GM12873 (cell line): ENCODE results near the gene ST3GAL3.

ENCODE experiments used
- TF ChIP-seq, protein P1 (sequence below): IDR thresholded peaks from 2 replicates; pipeline ENCODE4 v1.5.1; 2012; ENCODE audit warnings: low read depth, mild to moderate bottlenecking, moderate library complexity, low read length, control low read depth; ENCODE audit not compliant: insufficient read depth; ENCODE audit errors: missing control alignments

The ST3GAL3 gene

GRCh38 chr1:43669878-43670277 lies 37.5 kb upstream of the ST3GAL3 start:
- TF ChIP-seq, protein P1, sequence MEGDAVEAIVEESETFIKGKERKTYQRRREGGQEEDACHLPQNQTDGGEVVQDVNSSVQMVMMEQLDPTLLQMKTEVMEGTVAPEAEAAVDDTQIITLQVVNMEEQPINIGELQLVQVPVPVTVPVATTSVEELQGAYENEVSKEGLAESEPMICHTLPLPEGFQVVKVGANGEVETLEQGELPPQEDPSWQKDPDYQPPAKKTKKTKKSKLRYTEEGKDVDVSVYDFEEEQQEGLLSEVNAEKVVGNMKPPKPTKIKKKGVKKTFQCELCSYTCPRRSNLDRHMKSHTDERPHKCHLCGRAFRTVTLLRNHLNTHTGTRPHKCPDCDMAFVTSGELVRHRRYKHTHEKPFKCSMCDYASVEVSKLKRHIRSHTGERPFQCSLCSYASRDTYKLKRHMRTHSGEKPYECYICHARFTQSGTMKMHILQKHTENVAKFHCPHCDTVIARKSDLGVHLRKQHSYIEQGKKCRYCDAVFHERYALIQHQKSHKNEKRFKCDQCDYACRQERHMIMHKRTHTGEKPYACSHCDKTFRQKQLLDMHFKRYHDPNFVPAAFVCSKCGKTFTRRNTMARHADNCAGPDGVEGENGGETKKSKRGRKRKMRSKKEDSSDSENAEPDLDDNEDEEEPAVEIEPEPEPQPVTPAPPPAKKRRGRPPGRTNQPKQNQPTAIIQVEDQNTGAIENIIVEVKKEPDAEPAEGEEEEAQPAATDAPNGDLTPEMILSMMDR, result no peak

DNA sequence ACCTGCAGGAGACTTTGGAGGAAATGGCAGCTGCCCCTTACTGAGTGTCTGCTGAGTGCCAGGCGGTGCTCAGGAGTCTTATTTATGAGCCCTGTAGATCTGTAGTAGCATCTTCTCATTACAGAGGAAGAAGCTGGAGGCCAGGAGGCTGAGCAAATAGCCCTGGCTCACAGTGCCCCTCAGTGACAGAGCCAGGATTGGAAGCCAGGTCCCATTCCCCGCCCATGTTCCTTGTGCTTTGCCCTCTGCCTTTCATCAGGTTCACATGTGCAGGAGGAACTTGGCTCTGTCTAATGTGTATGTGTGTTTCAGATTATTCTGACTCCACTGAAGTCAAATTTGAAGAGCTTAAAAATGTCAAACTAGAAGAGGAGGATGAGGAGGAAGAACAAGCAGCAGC lies 36.1 kb upstream of the ST3GAL3 start:
- TF ChIP-seq, protein P1, result no peak

DNA sequence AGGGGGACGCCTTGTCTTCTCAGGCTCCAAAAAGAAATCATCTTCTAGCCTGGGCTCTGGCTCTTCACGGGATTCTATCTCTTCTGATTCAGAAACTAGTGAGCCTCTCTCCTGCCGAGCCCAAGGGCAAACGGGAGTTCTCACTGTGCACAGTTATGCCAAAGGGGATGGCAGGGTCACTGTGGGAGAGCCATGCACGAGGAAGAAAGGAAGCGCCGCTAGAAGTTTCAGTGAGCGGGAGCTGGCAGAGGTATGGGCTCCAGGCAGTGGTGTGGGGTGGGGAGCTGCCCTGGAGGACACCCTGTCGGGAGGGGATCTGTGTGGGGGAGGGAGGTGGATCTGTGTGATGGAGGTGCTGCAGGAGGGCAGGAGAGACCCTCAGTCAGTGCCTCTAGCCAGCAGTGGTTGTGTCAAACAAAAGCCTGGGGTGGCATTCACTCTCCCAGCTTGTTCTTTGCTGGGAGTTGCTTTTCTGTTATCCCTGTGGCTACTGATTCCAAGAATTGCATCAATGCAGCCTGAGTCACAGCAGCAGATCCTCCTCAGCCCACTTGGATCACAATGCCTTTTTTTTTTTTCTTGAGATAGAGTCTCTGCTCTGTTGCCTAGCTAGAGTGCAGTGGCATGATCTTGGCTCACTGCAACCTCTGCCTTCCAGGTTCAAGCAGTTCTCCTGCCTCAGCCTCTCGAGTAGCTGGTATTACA lies 35.6 kb upstream of the ST3GAL3 start:
- TF ChIP-seq, protein P1, result no peak

- TF ChIP-seq, protein P1, result no peak
Measured at GRCh38 chr1:43673261-43673660, 34.1 kb upstream of the ST3GAL3 start.

- TF ChIP-seq, protein P1, result no peak
Measured at GRCh38 chr1:43678940-43679339, 28.4 kb upstream of the ST3GAL3 start.

GRCh38 chr1:43683560-43683959 lies 23.8 kb upstream of the ST3GAL3 start:
- TF ChIP-seq, protein P1, result no peak

- TF ChIP-seq, protein P1, result no peak
Measured at GRCh38 chr1:43686801-43687200, 20.5 kb upstream of the ST3GAL3 start.
